Stimulated activated CD4-positive, alpha-beta T cell treated with anti-CD3 and anti-CD28 coated beads, Interleukin-2, amount 100 ng/mL, for 4 hours (primary cell): Measurements from ENCODE around the gene DCBLD2.
"Not testable (repeated sequence)": the region's sequence is repeated elsewhere in the genome, so short reads cannot be mapped to it uniquely, and the experiment has no call there.

Experiments used
- DNase-seq: peaks from one replicate; pipeline ENCODE4 v3.0.0-alpha.2; 2020; ENCODE audit warnings: low read depth

Gene DCBLD2

GRCh38 chr3:98890965-98891910 is 10.3 kb downstream of the DCBLD2 start:
- no peak for DNase-seq

- no peak for DNase-seq
Measured at GRCh38 chr3:98890181-98890835, 11.2 kb downstream of the DCBLD2 start.

GRCh38 chr3:98887684-98888083 is 13.8 kb downstream of the DCBLD2 start:
- DNase-seq = no peak

- DNase-seq = no peak
Measured at GRCh38 chr3:98886525-98886924, 15.0 kb downstream of the DCBLD2 start.

GRCh38 chr3:98885851-98886250 is 15.6 kb downstream of the DCBLD2 start:
- no peak for DNase-seq

GRCh38 chr3:98884675-98885371 is 16.7 kb downstream of the DCBLD2 start:
- DNase-seq = no peak

GRCh38 chr3:98882614-98883333 is 18.7 kb downstream of the DCBLD2 start:
- DNase-seq = not testable (repeated sequence)

- no peak for DNase-seq
Measured at GRCh38 chr3:98877132-98877531, 24.4 kb downstream of the DCBLD2 start.

- DNase-seq = no peak
Measured at GRCh38 chr3:98875535-98875934, 26.0 kb downstream of the DCBLD2 start.

GRCh38 chr3:98874602-98875249 is 26.8 kb downstream of the DCBLD2 start:
- no peak for DNase-seq

GRCh38 chr3:98869391-98869790 is 32.1 kb downstream of the DCBLD2 start:
- no peak for DNase-seq

- DNase-seq = not testable (repeated sequence)
Measured at GRCh38 chr3:98857971-98858370, 43.5 kb downstream of the DCBLD2 start.

- DNase-seq = not testable (repeated sequence)
Measured at GRCh38 chr3:98857258-98857657, 44.2 kb downstream of the DCBLD2 start.

- no peak for DNase-seq
Measured at GRCh38 chr3:98856724-98857123, 44.8 kb downstream of the DCBLD2 start.

- no peak for DNase-seq
Measured at GRCh38 chr3:98855806-98856400, 45.6 kb downstream of the DCBLD2 start.

- no peak for DNase-seq
Measured at GRCh38 chr3:98848108-98848507, 53.4 kb downstream of the DCBLD2 start.

- DNase-seq = no peak
Measured at GRCh38 chr3:98846101-98846500, 55.4 kb downstream of the DCBLD2 start.

GRCh38 chr3:98843266-98843959 is 58.1 kb downstream of the DCBLD2 start:
- DNase-seq = no peak

GRCh38 chr3:98839846-98840245 is 61.6 kb downstream of the DCBLD2 start:
- DNase-seq = no peak

- DNase-seq = not testable (repeated sequence)
Measured at GRCh38 chr3:98831060-98831459, 70.4 kb downstream of the DCBLD2 start.
